ENCODE measurements around the gene SORCS1. TPM values are rescaled to one million over a fixed set of nuclear protein-coding genes. Genes with fewer than 3 reads are reported as not detected.

The SORCS1 gene
- total RNA-seq, 1 experiment from 2014 or later: not detected

- no peak overlapping the region for H2AFZ ChIP-seq
- no peaks in the 10 kb centered on the region for H3F3A ChIP-seq (ENCODE audit: insufficient read depth, low read depth)
- no TSS peak for BruUV-seq (replicated peaks)
- no peaks in the 10 kb centered on the region for H3K4me1 ChIP-seq (replicated peaks; ENCODE audit: insufficient read depth)
- TF ChIP-seq CTCF (conservative IDR thresholded peaks at IDR 0.05) (no peak), EZH2 (IDR thresholded peaks at IDR 0.05; ENCODE audit: low read depth) (no peak)
- H3K27me3 ChIP-seq (ENCODE audit: insufficient read depth, low read depth): no peaks in the 10 kb centered on the region
- no peaks in the 10 kb centered on the region for H3K79me2 ChIP-seq (ENCODE audit: low read depth)
- no peaks in the 10 kb centered on the region for H3K9me2 ChIP-seq (ENCODE audit: insufficient read depth)
- no peaks in the 10 kb centered on the region for H4K20me1 ChIP-seq (ENCODE audit: insufficient read depth)
- no peak for DNase-seq
- H3K4me3 ChIP-seq: no peak overlapping the region
- CTCF ChIA-PET: no interaction called here
- H3K27ac ChIP-seq: no peak overlapping the region
- intact Hi-C loops (cut with micrococcal nuclease; ENCODE audit: unreplicated experiment): no loop called here
- no peaks in the 10 kb centered on the region for H3K9me3 ChIP-seq (ENCODE audit: insufficient read depth, low read depth)
- no peaks in the 10 kb centered on the region for H3K36me3 ChIP-seq (ENCODE audit: low read depth)
- POLR2A ChIA-PET (ENCODE audit: unreplicated experiment): no interaction called here
- H3K4me2 ChIP-seq: no peak overlapping the region
Observed at GRCh38 chr10:106785528-106785927, 379.0 kb downstream of the SORCS1 start.

GRCh38 chr10:106780632-106781031 is 383.9 kb downstream of the SORCS1 start:
- Histone ChIP-seq H3F3A (ENCODE audit: insufficient read depth, low read depth) (no peaks in the 10 kb centered on the region), H3K4me1 (replicated peaks; ENCODE audit: insufficient read depth) (no peaks in the 10 kb centered on the region), H3K4me3 (no peak overlapping the region), H3K9me3 (ENCODE audit: insufficient read depth, low read depth) (no peaks in the 10 kb centered on the region), H3K27me3 (ENCODE audit: insufficient read depth, low read depth) (no peaks in the 10 kb centered on the region), H3K36me3 (ENCODE audit: low read depth) (no peaks in the 10 kb centered on the region), H3K27ac (no peak overlapping the region), H2AFZ (no peak overlapping the region), H4K20me1 (ENCODE audit: insufficient read depth) (no peaks in the 10 kb centered on the region), H3K79me2 (ENCODE audit: low read depth) (no peaks in the 10 kb centered on the region), H3K9me2 (ENCODE audit: insufficient read depth) (no peaks in the 10 kb centered on the region), H3K4me2 (no peak overlapping the region)
- no TSS peak for BruUV-seq (replicated peaks)
- ChIA-PET POLR2A (ENCODE audit: unreplicated experiment) (no interaction called here), CTCF (no interaction called here)
- intact Hi-C loops (cut with micrococcal nuclease; ENCODE audit: unreplicated experiment): no loop called here
- DNase-seq: no peak
- TF ChIP-seq EZH2 (IDR thresholded peaks at IDR 0.05; ENCODE audit: low read depth) (no peak), CTCF (conservative IDR thresholded peaks at IDR 0.05) (no peak)

- Histone ChIP-seq H3K9me2 (ENCODE audit: insufficient read depth) (no peaks in the 10 kb centered on the region), H3K27ac (no peak overlapping the region), H3K27me3 (ENCODE audit: insufficient read depth, low read depth) (no peaks in the 10 kb centered on the region), H3K9me3 (ENCODE audit: insufficient read depth, low read depth) (no peaks in the 10 kb centered on the region), H2AFZ (no peak overlapping the region), H4K20me1 (ENCODE audit: insufficient read depth) (no peaks in the 10 kb centered on the region), H3K79me2 (ENCODE audit: low read depth) (no peaks in the 10 kb centered on the region), H3K4me3 (no peak overlapping the region), H3K36me3 (ENCODE audit: low read depth) (no peaks in the 10 kb centered on the region), H3K4me2 (no peak overlapping the region), H3F3A (ENCODE audit: insufficient read depth, low read depth) (no peaks in the 10 kb centered on the region), H3K4me1 (replicated peaks; ENCODE audit: insufficient read depth) (no peaks in the 10 kb centered on the region)
- ChIA-PET POLR2A (ENCODE audit: unreplicated experiment) (no interaction called here), CTCF (no interaction called here)
- intact Hi-C loops (cut with micrococcal nuclease; ENCODE audit: unreplicated experiment): no loop called here
- DNase-seq: no peak
- TF ChIP-seq EZH2 (IDR thresholded peaks at IDR 0.05; ENCODE audit: low read depth): no peak
- TF ChIP-seq CTCF (conservative IDR thresholded peaks at IDR 0.05): no peak
- no TSS peak for BruUV-seq (replicated peaks)
Observed at GRCh38 chr10:106777841-106778240, 386.7 kb downstream of the SORCS1 start.

All from PC-9 (cell line).